GM08714 (cell line): Measurements from ENCODE around the gene PRSS57.
"Not testable (repeated sequence)": the region's sequence is repeated elsewhere in the genome, so short reads cannot be mapped to it uniquely, and the experiment has no call there.

ENCODE experiments used
- H3K4me3 ChIP-seq: fragments of 200-500 bp; sonication (Bioruptor generic); 2 replicates; pipeline ENCODE4 v1.5.1; 2014; ENCODE audit warnings: mild to moderate bottlenecking, low read length, inconsistent platforms
- ZNF274 ChIP-seq: IDR thresholded peaks from 2 replicates; pipeline ENCODE4 v1.6.1; 2012; ENCODE audit warnings: mild to moderate bottlenecking, low read depth, low read length

The PRSS57 gene

GRCh38 chr19:729965-730668, 34.9 kb upstream of the PRSS57 start:
- no peak overlapping the region for H3K4me3 ChIP-seq
- TF ChIP-seq ZNF274, result no peak

- H3K4me3 ChIP-seq, result not testable (repeated sequence)
Measured at GRCh38 chr19:729564-729963, 34.3 kb upstream of the PRSS57 start.

GRCh38 chr19:728011-728410, 32.8 kb upstream of the PRSS57 start:
- TF ChIP-seq ZNF274, result no peak

GRCh38 chr19:726993-727956, 32.0 kb upstream of the PRSS57 start:
- H3K4me3 ChIP-seq, result no peak overlapping the region
- no peak for TF ChIP-seq ZNF274

More at GRCh38 chr19:728011-728410, 32.8 kb upstream of the PRSS57 start:
- no peak overlapping the region for H3K4me3 ChIP-seq

- no peak for TF ChIP-seq ZNF274
Measured at GRCh38 chr19:725461-726089, 30.3 kb upstream of the PRSS57 start.

GRCh38 chr19:723714-724113, 28.5 kb upstream of the PRSS57 start:
- TF ChIP-seq ZNF274, result no peak
- H3K4me3 ChIP-seq, result no peak overlapping the region

More at GRCh38 chr19:725461-726089, 30.3 kb upstream of the PRSS57 start:
- no peak overlapping the region for H3K4me3 ChIP-seq

- no peak for TF ChIP-seq ZNF274
- H3K4me3 ChIP-seq, result no peak overlapping the region
Measured at GRCh38 chr19:723247-723646, 28.0 kb upstream of the PRSS57 start.

GRCh38 chr19:722553-723101, 27.4 kb upstream of the PRSS57 start:
- H3K4me3 ChIP-seq, result no peak overlapping the region
- no peak for TF ChIP-seq ZNF274

GRCh38 chr19:720345-721160, 25.3 kb upstream of the PRSS57 start:
- TF ChIP-seq ZNF274, result no peak
- H3K4me3 ChIP-seq, result no peak overlapping the region

- no peak for TF ChIP-seq ZNF274
- no peak overlapping the region for H3K4me3 ChIP-seq
Measured at GRCh38 chr19:719636-720344, 24.5 kb upstream of the PRSS57 start.

- TF ChIP-seq ZNF274, result no peak
- no peak overlapping the region for H3K4me3 ChIP-seq
Measured at GRCh38 chr19:718991-719512, 23.8 kb upstream of the PRSS57 start.

GRCh38 chr19:718251-718951, 23.1 kb upstream of the PRSS57 start:
- no peak for TF ChIP-seq ZNF274
- H3K4me3 ChIP-seq, result no peak overlapping the region
